ENCODE results near the gene CEBPZOS. TPM values are rescaled to one million over a fixed set of nuclear protein-coding genes. Genes with fewer than 3 reads are reported as not detected.

The CEBPZOS gene
- total and polyA plus RNA-seq, 2 donors (not counting 1 experiment from before 2014, with no cell fraction given), result 16.8 to 50.0 TPM

- no peaks in the 10 kb centered on the region for H3K4me1 ChIP-seq (ENCODE audit: control insufficient read depth, extremely low read depth, insufficient read depth, low read length)
- no peaks in the 10 kb centered on the region for H3K27me3 ChIP-seq (ENCODE audit: control insufficient read depth, insufficient read depth, low read length)
- H3K4me3 ChIP-seq (replicated peaks in 1 of 4; ENCODE audit: control extremely low read depth in 1 of 4, insufficient read depth in 1 of 4, low read depth in 3 of 4, low read length in 4 of 4), result no peak overlapping the region
- H2AFZ ChIP-seq (ENCODE audit: low read length), result no peak overlapping the region
- no peaks in the 10 kb centered on the region for H4K20me1 ChIP-seq (ENCODE audit: control insufficient read depth, extremely low read depth, insufficient read depth, low read length)
- peak; percentile 39 to 63 for DNase-seq (ENCODE audit: low read depth in 2 of 2)
- H3K4me2 ChIP-seq (ENCODE audit: extremely low read depth, insufficient read depth, low read length), result no peak overlapping the region
- H3K27ac ChIP-seq (ENCODE audit: insufficient read depth, low read length), result no peak overlapping the region
- no peaks in the 10 kb centered on the region for H3K9me3 ChIP-seq (ENCODE audit: control insufficient read depth, insufficient read depth, low read depth, low read length)
- TF ChIP-seq EZH2 (IDR thresholded peaks at IDR 0.05; ENCODE audit: low read length, missing control alignments) (no peak), CTCF (conservative IDR thresholded peaks at IDR 0.05 in 1 of 2, IDR thresholded peaks at IDR 0.05 in 1 of 2; ENCODE audit: low read depth in 1 of 2, low read length in 2 of 2) (peak; percentile 75 to 81)
- H3K36me3 ChIP-seq (ENCODE audit: control insufficient read depth, insufficient read depth, low read length), result no peaks in the 10 kb centered on the region
- H3K79me2 ChIP-seq (ENCODE audit: control insufficient read depth, insufficient read depth, low read length), result no peaks in the 10 kb centered on the region
- H3K9ac ChIP-seq (ENCODE audit: insufficient read depth, low read length), result no peak overlapping the region
These were observed 27.9 kb upstream of the CEBPZOS start for GRCh38 chr2:37168217-37168981.

GRCh38 chr2:37171624-37171950 is 24.7 kb upstream of the CEBPZOS start:
- H4K20me1 ChIP-seq (ENCODE audit: control insufficient read depth, extremely low read depth, insufficient read depth, low read length), result no peaks in the 10 kb centered on the region
- no peak overlapping the region for H2AFZ ChIP-seq (ENCODE audit: low read length)
- TF ChIP-seq CTCF (conservative IDR thresholded peaks at IDR 0.05 in 1 of 2, IDR thresholded peaks at IDR 0.05 in 1 of 2; ENCODE audit: low read depth in 1 of 2, low read length in 2 of 2), result no peak
- TF ChIP-seq EZH2 (IDR thresholded peaks at IDR 0.05; ENCODE audit: low read length, missing control alignments), result no peak
- no peak overlapping the region for H3K9ac ChIP-seq (ENCODE audit: insufficient read depth, low read length)
- H3K9me3 ChIP-seq (ENCODE audit: control insufficient read depth, insufficient read depth, low read depth, low read length), result no peaks in the 10 kb centered on the region
- H3K36me3 ChIP-seq (ENCODE audit: control insufficient read depth, insufficient read depth, low read length), result no peaks in the 10 kb centered on the region
- H3K79me2 ChIP-seq (ENCODE audit: control insufficient read depth, insufficient read depth, low read length), result no peaks in the 10 kb centered on the region
- H3K4me1 ChIP-seq (ENCODE audit: control insufficient read depth, extremely low read depth, insufficient read depth, low read length), result no peaks in the 10 kb centered on the region
- no peaks in the 10 kb centered on the region for H3K27me3 ChIP-seq (ENCODE audit: control insufficient read depth, insufficient read depth, low read length)
- no peak overlapping the region for H3K4me3 ChIP-seq (replicated peaks in 1 of 4; ENCODE audit: control extremely low read depth in 1 of 4, insufficient read depth in 1 of 4, low read depth in 3 of 4, low read length in 4 of 4)
- no peak overlapping the region for H3K4me2 ChIP-seq (ENCODE audit: extremely low read depth, insufficient read depth, low read length)
- no peak overlapping the region for H3K27ac ChIP-seq (ENCODE audit: insufficient read depth, low read length)
- DNase-seq (ENCODE audit: low read depth in 2 of 2), result no peak

- no peak for DNase-seq (ENCODE audit: low read depth in 2 of 2)
- Histone ChIP-seq H3K4me2 (ENCODE audit: extremely low read depth, insufficient read depth, low read length) (no peak overlapping the region), H4K20me1 (ENCODE audit: control insufficient read depth, extremely low read depth, insufficient read depth, low read length) (no peaks in the 10 kb centered on the region), H3K27me3 (ENCODE audit: control insufficient read depth, insufficient read depth, low read length) (no peaks in the 10 kb centered on the region), H3K27ac (ENCODE audit: insufficient read depth, low read length) (no peak overlapping the region), H3K4me1 (ENCODE audit: control insufficient read depth, extremely low read depth, insufficient read depth, low read length) (no peaks in the 10 kb centered on the region), H3K36me3 (ENCODE audit: control insufficient read depth, insufficient read depth, low read length) (no peaks in the 10 kb centered on the region), H2AFZ (ENCODE audit: low read length) (no peak overlapping the region), H3K4me3 (replicated peaks in 1 of 4; ENCODE audit: control extremely low read depth in 1 of 4, insufficient read depth in 1 of 4, low read depth in 3 of 4, low read length in 4 of 4) (no peak overlapping the region), H3K9ac (ENCODE audit: insufficient read depth, low read length) (no peak overlapping the region), H3K9me3 (ENCODE audit: control insufficient read depth, insufficient read depth, low read depth, low read length) (no peaks in the 10 kb centered on the region), H3K79me2 (ENCODE audit: control insufficient read depth, insufficient read depth, low read length) (no peaks in the 10 kb centered on the region)
- TF ChIP-seq EZH2 (IDR thresholded peaks at IDR 0.05; ENCODE audit: low read length, missing control alignments), result no peak
- no peak for TF ChIP-seq CTCF (conservative IDR thresholded peaks at IDR 0.05 in 1 of 2, IDR thresholded peaks at IDR 0.05 in 1 of 2; ENCODE audit: low read depth in 1 of 2, low read length in 2 of 2)
These were observed 22.6 kb upstream of the CEBPZOS start for GRCh38 chr2:37173741-37174140.

Data from fibroblast of lung (primary cell).